ENCODE results near the gene MAST3.

MAST3 gene

GRCh38 chr19:18160493-18160970 lies 63.0 kb downstream of the MAST3 start:
- no peak for DNase-seq (ENCODE audit: low read depth)

GRCh38 chr19:18160971-18161635 lies 63.5 kb downstream of the MAST3 start:
- no peak for DNase-seq (ENCODE audit: low read depth)

- DNase-seq (ENCODE audit: low read depth), result no peak
These were observed 64.0 kb downstream of the MAST3 start for GRCh38 chr19:18161636-18162002.

GRCh38 chr19:18164072-18164471 lies 66.5 kb downstream of the MAST3 start:
- no peak for DNase-seq (ENCODE audit: low read depth)

- no peak for DNase-seq (ENCODE audit: low read depth)
These were observed 68.4 kb downstream of the MAST3 start for GRCh38 chr19:18165794-18166544.

GRCh38 chr19:18167011-18167410 lies 69.4 kb downstream of the MAST3 start:
- DNase-seq (ENCODE audit: low read depth), result no peak

GRCh38 chr19:18167975-18168645 lies 70.5 kb downstream of the MAST3 start:
- DNase-seq (ENCODE audit: low read depth), result no peak

GRCh38 chr19:18168673-18169381 lies 71.2 kb downstream of the MAST3 start:
- DNase-seq (ENCODE audit: low read depth), result no peak

- no peak for DNase-seq (ENCODE audit: low read depth)
These were observed 73.2 kb downstream of the MAST3 start for GRCh38 chr19:18170714-18171255.

GRCh38 chr19:18171605-18172327 lies 74.2 kb downstream of the MAST3 start:
- DNase-seq (ENCODE audit: low read depth), result no peak

- DNase-seq (ENCODE audit: low read depth), result no peak
These were observed 74.9 kb downstream of the MAST3 start for GRCh38 chr19:18172331-18173053.

- no peak for DNase-seq (ENCODE audit: low read depth)
These were observed 75.5 kb downstream of the MAST3 start for GRCh38 chr19:18173054-18173571.

GRCh38 chr19:18173572-18174288 lies 76.2 kb downstream of the MAST3 start, which contains the start of gene IFI30:
IFI30 (plus strand) TSS chr19:18173813; CDS start chr19:18173842, 29 bp downstream.
- no peak for DNase-seq (ENCODE audit: low read depth)

- DNase-seq (ENCODE audit: low read depth), result no peak
These were observed 77.4 kb downstream of the MAST3 start for GRCh38 chr19:18174983-18175382.

GRCh38 chr19:18176367-18177310 lies 79.1 kb downstream of the MAST3 start:
- DNase-seq (ENCODE audit: low read depth), result no peak

GRCh38 chr19:18179957-18180356 lies 82.4 kb downstream of the MAST3 start:
- DNase-seq (ENCODE audit: low read depth), result no peak

- DNase-seq (ENCODE audit: low read depth), result no peak
These were observed 86.0 kb downstream of the MAST3 start for GRCh38 chr19:18183529-18183928.

- no peak for DNase-seq (ENCODE audit: low read depth)
These were observed 88.0 kb downstream of the MAST3 start for GRCh38 chr19:18185538-18185937.

GRCh38 chr19:18190278-18190677 lies 92.7 kb downstream of the MAST3 start:
- DNase-seq (ENCODE audit: low read depth), result no peak

Data from CMK (cell line).